ENCODE measurements around the gene CKM.

DNA sequence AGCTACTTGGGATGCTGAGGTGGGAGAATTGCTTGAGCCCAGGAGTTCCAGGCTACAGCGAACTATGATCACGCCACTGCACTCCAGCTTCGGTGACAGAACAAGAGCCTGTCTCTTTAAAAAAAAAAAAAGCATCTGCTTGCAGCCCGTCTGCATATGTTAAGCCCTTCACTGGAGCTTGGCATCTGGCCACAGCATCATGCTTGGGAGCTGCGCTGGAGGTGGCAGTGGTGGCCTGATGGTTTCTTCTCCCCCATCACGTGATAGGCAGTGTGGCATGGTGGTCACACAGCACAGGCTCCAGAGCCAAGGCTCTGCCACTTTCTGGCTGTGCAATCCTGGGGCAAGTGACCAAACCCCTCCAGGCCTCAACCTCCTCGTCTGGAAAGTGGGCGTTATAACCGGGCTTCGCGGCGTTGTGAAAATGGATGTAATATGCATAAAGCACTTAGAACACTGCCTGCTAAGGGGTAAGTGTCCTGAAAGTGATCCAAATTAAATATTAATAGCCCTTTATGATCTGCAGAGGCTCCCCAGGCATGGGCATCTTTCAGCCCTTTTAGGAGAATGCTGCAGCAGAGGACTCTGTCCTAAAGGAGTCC, 47.2 kb downstream of the CKM start:
- TF ChIP-seq POLR2A (IDR thresholded peaks at IDR 0.05) = no peak
- TF ChIP-seq, protein P1, sequence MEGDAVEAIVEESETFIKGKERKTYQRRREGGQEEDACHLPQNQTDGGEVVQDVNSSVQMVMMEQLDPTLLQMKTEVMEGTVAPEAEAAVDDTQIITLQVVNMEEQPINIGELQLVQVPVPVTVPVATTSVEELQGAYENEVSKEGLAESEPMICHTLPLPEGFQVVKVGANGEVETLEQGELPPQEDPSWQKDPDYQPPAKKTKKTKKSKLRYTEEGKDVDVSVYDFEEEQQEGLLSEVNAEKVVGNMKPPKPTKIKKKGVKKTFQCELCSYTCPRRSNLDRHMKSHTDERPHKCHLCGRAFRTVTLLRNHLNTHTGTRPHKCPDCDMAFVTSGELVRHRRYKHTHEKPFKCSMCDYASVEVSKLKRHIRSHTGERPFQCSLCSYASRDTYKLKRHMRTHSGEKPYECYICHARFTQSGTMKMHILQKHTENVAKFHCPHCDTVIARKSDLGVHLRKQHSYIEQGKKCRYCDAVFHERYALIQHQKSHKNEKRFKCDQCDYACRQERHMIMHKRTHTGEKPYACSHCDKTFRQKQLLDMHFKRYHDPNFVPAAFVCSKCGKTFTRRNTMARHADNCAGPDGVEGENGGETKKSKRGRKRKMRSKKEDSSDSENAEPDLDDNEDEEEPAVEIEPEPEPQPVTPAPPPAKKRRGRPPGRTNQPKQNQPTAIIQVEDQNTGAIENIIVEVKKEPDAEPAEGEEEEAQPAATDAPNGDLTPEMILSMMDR (IDR thresholded peaks at IDR 0.05) = no peak

Measured in sigmoid colon (tissue), 3 donors.